ENCODE data around the gene MTURN.

Gene MTURN

GRCh38 chr7:30201921-30202320, 67.1 kb downstream of the MTURN start:
- Histone ChIP-seq H3K9ac (ENCODE audit: low read depth, low read length) (no peak overlapping the region), H3K36me3 (ENCODE audit: control insufficient read depth, insufficient read depth, low read length) (no peaks in the 10 kb centered on the region), H3K4me1 (ENCODE audit: control insufficient read depth, insufficient read depth, low read length) (no peaks in the 10 kb centered on the region), H3K4me3 (ENCODE audit: low read depth, low read length) (no peak overlapping the region), H3K9me3 (ENCODE audit: control insufficient read depth, insufficient read depth, low read length) (peaks cover 5% of the 10 kb centered on the region), H3K27me3 (ENCODE audit: control insufficient read depth, insufficient read depth, low read length) (no peaks in the 10 kb centered on the region)

DNA sequence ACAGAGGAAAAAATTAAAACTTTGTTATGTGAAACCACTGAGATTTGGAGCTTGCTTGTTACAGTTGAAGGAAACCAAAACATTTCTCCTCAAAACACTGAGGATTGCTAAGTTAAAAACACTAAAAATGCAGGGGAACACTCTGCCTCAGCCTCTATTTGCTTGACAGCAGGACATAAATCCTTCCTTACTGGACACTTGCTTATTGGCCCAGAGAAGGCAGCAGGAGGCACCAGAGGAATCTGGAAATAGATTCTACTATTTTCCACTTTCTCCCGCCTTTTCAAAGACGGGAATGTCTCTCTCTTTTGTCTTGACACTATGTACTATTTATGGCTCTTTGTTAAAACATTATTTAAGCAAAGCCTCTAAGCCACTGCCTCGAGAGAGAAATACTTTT, 67.9 kb downstream of the MTURN start:
- Histone ChIP-seq H3K4me1 (ENCODE audit: control insufficient read depth, insufficient read depth, low read length) (no peaks in the 10 kb centered on the region), H3K9ac (ENCODE audit: low read depth, low read length) (no peak overlapping the region), H3K4me3 (ENCODE audit: low read depth, low read length) (no peak overlapping the region), H3K27me3 (ENCODE audit: control insufficient read depth, insufficient read depth, low read length) (no peaks in the 10 kb centered on the region), H3K9me3 (ENCODE audit: control insufficient read depth, insufficient read depth, low read length) (no peaks in the 10 kb centered on the region), H3K36me3 (ENCODE audit: control insufficient read depth, insufficient read depth, low read length) (no peaks in the 10 kb centered on the region)

- no peak overlapping the region for H3K9ac ChIP-seq (ENCODE audit: low read depth, low read length)
- H3K9me3 ChIP-seq (ENCODE audit: control insufficient read depth, insufficient read depth, low read length) = no peaks in the 10 kb centered on the region
- H3K36me3 ChIP-seq (ENCODE audit: control insufficient read depth, insufficient read depth, low read length) = no peaks in the 10 kb centered on the region
- no peaks in the 10 kb centered on the region for H3K27me3 ChIP-seq (ENCODE audit: control insufficient read depth, insufficient read depth, low read length)
- no peak overlapping the region for H3K4me3 ChIP-seq (ENCODE audit: low read depth, low read length)
- no peaks in the 10 kb centered on the region for H3K4me1 ChIP-seq (ENCODE audit: control insufficient read depth, insufficient read depth, low read length)
Measured at GRCh38 chr7:30206491-30206890, 71.7 kb downstream of the MTURN start.

GRCh38 chr7:30206942-30207341, 72.2 kb downstream of the MTURN start:
- Histone ChIP-seq H3K4me3 (ENCODE audit: low read depth, low read length) (no peak overlapping the region), H3K9ac (ENCODE audit: low read depth, low read length) (no peak overlapping the region), H3K9me3 (ENCODE audit: control insufficient read depth, insufficient read depth, low read length) (no peaks in the 10 kb centered on the region), H3K36me3 (ENCODE audit: control insufficient read depth, insufficient read depth, low read length) (no peaks in the 10 kb centered on the region), H3K4me1 (ENCODE audit: control insufficient read depth, insufficient read depth, low read length) (no peaks in the 10 kb centered on the region), H3K27me3 (ENCODE audit: control insufficient read depth, insufficient read depth, low read length) (no peaks in the 10 kb centered on the region)

DNA sequence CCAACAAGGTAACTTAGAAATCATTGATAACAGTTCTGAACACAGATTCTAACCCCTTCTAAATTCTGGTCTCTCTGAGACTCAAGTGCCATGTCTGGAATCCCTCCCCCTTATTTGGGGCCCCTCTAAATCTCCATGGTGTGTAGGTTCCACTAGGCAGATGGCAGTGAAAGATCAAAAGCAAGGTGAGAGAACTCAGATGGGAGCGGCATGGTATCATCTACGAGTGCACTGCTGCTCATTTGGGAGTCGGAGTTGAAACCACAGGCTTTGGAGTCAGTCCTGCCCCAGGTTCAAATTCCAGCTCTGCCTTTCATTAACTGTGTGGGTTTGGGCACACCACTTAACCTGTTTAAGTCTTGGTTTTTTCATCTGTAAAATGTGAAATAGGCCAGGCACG, 72.6 kb downstream of the MTURN start:
- Histone ChIP-seq H3K27me3 (ENCODE audit: control insufficient read depth, insufficient read depth, low read length) (no peaks in the 10 kb centered on the region), H3K9me3 (ENCODE audit: control insufficient read depth, insufficient read depth, low read length) (no peaks in the 10 kb centered on the region), H3K4me1 (ENCODE audit: control insufficient read depth, insufficient read depth, low read length) (no peaks in the 10 kb centered on the region), H3K4me3 (ENCODE audit: low read depth, low read length) (no peak overlapping the region), H3K9ac (ENCODE audit: low read depth, low read length) (no peak overlapping the region), H3K36me3 (ENCODE audit: control insufficient read depth, insufficient read depth, low read length) (no peaks in the 10 kb centered on the region)

DNA sequence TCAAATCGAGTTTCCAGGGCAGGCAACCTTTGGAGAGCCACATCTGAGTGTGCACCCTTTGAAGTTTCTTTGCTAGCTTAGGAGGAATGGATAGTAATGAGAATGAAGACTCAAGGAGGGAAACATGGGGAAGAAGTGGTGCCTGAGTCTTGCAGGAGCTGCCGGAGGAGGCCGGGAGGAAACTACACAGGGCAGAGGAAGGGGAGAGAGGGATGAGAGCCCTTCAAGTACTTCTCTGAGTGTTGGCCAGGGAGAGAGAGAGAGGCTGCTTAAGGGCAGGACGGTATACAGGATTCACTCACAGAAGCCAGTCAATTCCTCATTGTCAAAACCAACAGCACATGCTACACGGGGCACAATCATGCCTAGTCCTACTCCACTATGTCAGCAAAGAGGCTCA, 75.2 kb downstream of the MTURN start:
- Histone ChIP-seq H3K36me3 (ENCODE audit: control insufficient read depth, insufficient read depth, low read length) (no peaks in the 10 kb centered on the region), H3K9me3 (ENCODE audit: control insufficient read depth, insufficient read depth, low read length) (no peaks in the 10 kb centered on the region), H3K9ac (ENCODE audit: low read depth, low read length) (no peak overlapping the region), H3K27me3 (ENCODE audit: control insufficient read depth, insufficient read depth, low read length) (no peaks in the 10 kb centered on the region), H3K4me3 (ENCODE audit: low read depth, low read length) (no peak overlapping the region), H3K4me1 (ENCODE audit: control insufficient read depth, insufficient read depth, low read length) (no peaks in the 10 kb centered on the region)

Data from iPS-15b (cell line).